WTC11 (cell line): ENCODE measurements around the gene CCDC141. TPM values are rescaled to one million over a fixed set of nuclear protein-coding genes. Genes with fewer than 3 reads are reported as not detected.
A peak's percentile ranks its signal among the peaks of the same experiment; 100 is the strongest.

Experiments
- ATAC-seq: fragments of 200-7000 bp; cut with Tn5 transposase; 2 replicates; pipeline ENCODE4 v1.10.0; 2021; ENCODE audit warnings: mild to moderate bottlenecking, moderate library complexity
- CTCF ChIA-PET: fragments of 300-600 bp; sonication (Branson Sonifier 250); formaldehyde crosslinking; loops from one replicate; lab custom pipeline; 2021; ENCODE audit warnings: antibody characterized with exemption; lab: Charles Lee
- POLR2A ChIA-PET: fragments of 350-600 bp; sonication (Branson Sonifier 250); formaldehyde crosslinking; loops from one replicate; lab custom pipeline; 2021; ENCODE audit warnings: antibody characterized with exemption; lab: Charles Lee
- DNase-seq: peaks from one replicate; pipeline ENCODE4 v3.0.0; 2021; ENCODE audit warnings: low spot score
- H3K27ac Mint-ChIP-seq: 2 replicates; pipeline ENCODE4 v1.8.0; 2021; ENCODE audit warnings: mixed read lengths
- H3K27me3 Mint-ChIP-seq: 2 replicates; pipeline ENCODE4 v1.8.0; 2021; ENCODE audit warnings: low read depth, mild to moderate bottlenecking, moderate library complexity, mixed read lengths
- H3K36me3 Mint-ChIP-seq: 2 replicates; pipeline ENCODE4 v1.8.0; 2021; ENCODE audit warnings: mixed read lengths
- H3K4me1 Mint-ChIP-seq: 2 replicates; pipeline ENCODE4 v1.8.0; 2022; ENCODE audit warnings: mixed read lengths
- H3K4me3 Mint-ChIP-seq: 2 replicates; pipeline ENCODE4 v1.8.0; 2021; ENCODE audit warnings: mild to moderate bottlenecking, moderate library complexity, mixed read lengths
- H3K9me3 Mint-ChIP-seq: 2 replicates; pipeline ENCODE4 v1.8.0; 2021; ENCODE audit warnings: mixed read lengths
- ATF1 ChIP-seq: sonication (generic); formaldehyde crosslinking; IDR thresholded peaks from 2 replicates; pipeline ENCODE4 v1.8.1; 2023; ENCODE audit warnings: mild to moderate bottlenecking, moderate library complexity, missing genetic modification reagents
- ATF3 ChIP-seq: sonication (generic); formaldehyde crosslinking; conservative IDR thresholded peaks from 2 replicates; pipeline ENCODE4 v1.8.1; 2022; ENCODE audit warnings: mild to moderate bottlenecking, missing genetic modification reagents
- CBFB ChIP-seq: sonication (generic); formaldehyde crosslinking; IDR thresholded peaks from 2 replicates; pipeline ENCODE4 v1.8.1; 2022; ENCODE audit warnings: mild to moderate bottlenecking, low read depth, missing genetic modification reagents
- CDX4 ChIP-seq: fragments of 250-450 bp; sonication (Bioruptor Pico); IDR thresholded peaks from 2 replicates; pipeline ENCODE4 v1.9.0; 2021; ENCODE audit warnings: moderate library complexity, mild to moderate bottlenecking, inconsistent platforms, borderline replicate concordance
- ERG ChIP-seq: fragments of 250-450 bp; sonication (Bioruptor Pico); IDR thresholded peaks from 2 replicates; pipeline ENCODE4 v1.8.0; 2021; ENCODE audit warnings: mild to moderate bottlenecking
- FOXP4 ChIP-seq: sonication (generic); formaldehyde crosslinking; IDR thresholded peaks from 2 replicates; pipeline ENCODE4 v1.8.0; 2022; ENCODE audit warnings: mild to moderate bottlenecking, missing genetic modification reagents
- HMGXB4 ChIP-seq: sonication (generic); formaldehyde crosslinking; IDR thresholded peaks from 2 replicates; pipeline ENCODE4 v1.8.1; 2023; ENCODE audit warnings: mild to moderate bottlenecking, moderate library complexity, missing genetic modification reagents
- JAZF1 ChIP-seq: fragments of 250-450 bp; sonication (Bioruptor Pico); IDR thresholded peaks from 2 replicates; pipeline ENCODE4 v1.9.0; 2021; ENCODE audit warnings: moderate library complexity, mild to moderate bottlenecking, inconsistent platforms
- MYBL2 ChIP-seq: sonication (generic); formaldehyde crosslinking; IDR thresholded peaks from 2 replicates; pipeline ENCODE4 v1.8.1; 2023; ENCODE audit warnings: mild to moderate bottlenecking, moderate library complexity, missing genetic modification reagents
- SOX15 ChIP-seq: fragments of 250-450 bp; sonication (Bioruptor Pico); IDR thresholded peaks from 2 replicates; pipeline ENCODE4 v1.9.0; 2021; ENCODE audit warnings: mild to moderate bottlenecking
- TEAD1 ChIP-seq: sonication (generic); formaldehyde crosslinking; IDR thresholded peaks from 2 replicates; pipeline ENCODE4 v1.8.0; 2022; ENCODE audit warnings: mild to moderate bottlenecking, missing genetic modification reagents
- TEAD4 ChIP-seq: sonication (generic); formaldehyde crosslinking; IDR thresholded peaks from 2 replicates; pipeline ENCODE4 v1.8.0; 2022; ENCODE audit warnings: mild to moderate bottlenecking, missing genetic modification reagents
- USF1 ChIP-seq: sonication (generic); formaldehyde crosslinking; IDR thresholded peaks from 2 replicates; pipeline ENCODE4 v1.8.0; 2022; ENCODE audit warnings: mild to moderate bottlenecking, missing genetic modification reagents
- ZBTB21 ChIP-seq: sonication (generic); formaldehyde crosslinking; IDR thresholded peaks from 2 replicates; pipeline ENCODE4 v1.8.1; 2023; ENCODE audit warnings: mild to moderate bottlenecking, missing genetic modification reagents, borderline replicate concordance
- ZBTB43 ChIP-seq: sonication (generic); formaldehyde crosslinking; IDR thresholded peaks from 2 replicates; pipeline ENCODE4 v1.8.1; 2023; ENCODE audit warnings: mild to moderate bottlenecking, missing genetic modification reagents
- ZNF138 ChIP-seq: sonication (generic); formaldehyde crosslinking; conservative IDR thresholded peaks from 2 replicates; pipeline ENCODE4 v1.8.1; 2022; ENCODE audit warnings: mild to moderate bottlenecking, moderate library complexity, missing genetic modification reagents
- ZNF232 ChIP-seq: sonication (generic); formaldehyde crosslinking; IDR thresholded peaks from 2 replicates; pipeline ENCODE4 v1.8.0; 2022; ENCODE audit warnings: mild to moderate bottlenecking, missing genetic modification reagents
- ZNF263 ChIP-seq: sonication (generic); formaldehyde crosslinking; IDR thresholded peaks from 2 replicates; pipeline ENCODE4 v1.8.1; 2022; ENCODE audit warnings: low read depth, mild to moderate bottlenecking, moderate library complexity, missing genetic modification reagents
- ZNF425 ChIP-seq: fragments of 250-450 bp; sonication (Bioruptor Pico); conservative IDR thresholded peaks from 2 replicates; pipeline ENCODE4 v1.9.0; 2021; ENCODE audit warnings: mild to moderate bottlenecking
- ZNF532 ChIP-seq: fragments of 250-450 bp; sonication (Bioruptor Pico); IDR thresholded peaks from 2 replicates; pipeline ENCODE4 v1.9.0; 2021; ENCODE audit warnings: mild to moderate bottlenecking, borderline replicate concordance
- total RNA-seq: library from RNA; stranded (reverse); gene quantifications from 3 replicates; pipeline ENCODE4 v1.2.3, GENCODE V29; 2021

Gene CCDC141
- total RNA-seq, 1 experiment from 2014 or later, result 8.5 TPM

GRCh38 chr2:178833382-178833781 is 216.6 kb downstream of the CCDC141 start:
- ChIA-PET CTCF (no interaction called here), POLR2A (no interaction called here)
- TF ChIP-seq TEAD1 (no peak), ZNF263 (CRISPR knock-in tag) (no peak), ZNF138 (CRISPR knock-in tag) (no peak), ZNF532 (CRISPR knock-in tag) (no peak), TEAD4 (CRISPR knock-in tag) (no peak), CDX4 (no peak), SOX15 (CRISPR knock-in tag) (no peak), ZNF232 (no peak), ZNF425 (CRISPR knock-in tag) (no peak)
- Mint-ChIP-seq H3K4me1 (peaks cover 18% of the 10 kb centered on the region), H3K27me3 (no peaks in the 10 kb centered on the region), H3K36me3 (no peaks in the 10 kb centered on the region), H3K4me3 (no peak overlapping the region), H3K27ac (no peak overlapping the region), H3K9me3 (no peaks in the 10 kb centered on the region)
- no peak for ATAC-seq
- no peak for DNase-seq

GRCh38 chr2:178830451-178830850 is 219.5 kb downstream of the CCDC141 start:
- Mint-ChIP-seq H3K36me3 (no peaks in the 10 kb centered on the region), H3K4me1 (peaks cover 13% of the 10 kb centered on the region), H3K27ac (no peak overlapping the region), H3K9me3 (peaks cover 6% of the 10 kb centered on the region; the same call in 1 of the 2 replicates), H3K27me3 (no peaks in the 10 kb centered on the region), H3K4me3 (no peak overlapping the region)
- DNase-seq (no peak), ATAC-seq (peak; percentile 74)
- ChIA-PET POLR2A (no interaction called here), CTCF (no interaction called here)
- no peak for TF ChIP-seq TEAD1
- TF ChIP-seq CBFB (CRISPR knock-in tag), result no peak
- no peak for TF ChIP-seq ZBTB43 (CRISPR knock-in tag)
- no peak for TF ChIP-seq JAZF1 (CRISPR knock-in tag)
- no peak for TF ChIP-seq USF1
- TF ChIP-seq SOX15 (CRISPR knock-in tag), result no peak
- TF ChIP-seq ATF1 (CRISPR knock-in tag), result no peak
- TF ChIP-seq ATF3 (CRISPR knock-in tag), result no peak
- TF ChIP-seq ERG (CRISPR knock-in tag), result no peak
- TF ChIP-seq FOXP4, result no peak
- no peak for TF ChIP-seq ZBTB21 (CRISPR knock-in tag)
- TF ChIP-seq MYBL2 (CRISPR knock-in tag), result no peak
- TF ChIP-seq HMGXB4 (CRISPR knock-in tag), result no peak
